Glutamatergic neuron (in vitro differentiated cells): ENCODE measurements around the gene MTA1. TPM values are rescaled to one million over a fixed set of nuclear protein-coding genes. Genes with fewer than 3 reads are reported as not detected.

Experiments
- DNase-seq: peaks from one replicate; pipeline ENCODE4 v3.0.0; 2022
- H3K27ac Mint-ChIP-seq: one replicate; pipeline ENCODE4 v1.8.0; 2020; ENCODE audit warnings: mild to moderate bottlenecking, mixed read lengths, inconsistent platforms; ENCODE audit not compliant: unreplicated experiment
- H3K27me3 Mint-ChIP-seq: one replicate; pipeline ENCODE4 v1.8.0; 2020; ENCODE audit warnings: mild to moderate bottlenecking, moderate library complexity, mixed read lengths, inconsistent platforms; ENCODE audit not compliant: unreplicated experiment
- H3K36me3 Mint-ChIP-seq: one replicate; pipeline ENCODE4 v1.8.0; 2020; ENCODE audit warnings: mild to moderate bottlenecking, mixed read lengths, inconsistent platforms; ENCODE audit not compliant: unreplicated experiment
- H3K4me1 Mint-ChIP-seq: one replicate; pipeline ENCODE4 v1.8.0; 2020; ENCODE audit warnings: mild to moderate bottlenecking, low read depth, mixed read lengths, inconsistent platforms; ENCODE audit not compliant: unreplicated experiment
- H3K4me3 Mint-ChIP-seq: one replicate; pipeline ENCODE4 v1.8.0; 2020; ENCODE audit warnings: mild to moderate bottlenecking, mixed read lengths, inconsistent platforms; ENCODE audit not compliant: unreplicated experiment
- H3K9me3 Mint-ChIP-seq: one replicate; pipeline ENCODE4 v1.8.0; 2020; ENCODE audit warnings: mild to moderate bottlenecking, moderate library complexity, mixed read lengths, inconsistent platforms; ENCODE audit not compliant: unreplicated experiment
- CTCF ChIP-seq: fragments of 200-600 bp; sonication (generic); IDR thresholded peaks from one replicate; pipeline ENCODE4 v1.5.0; 2021; ENCODE audit not compliant: partially characterized antibody, unreplicated experiment
- total RNA-seq: library from RNA; stranded (reverse); fragmentation: NEBNext Ultra II Directional; extraction: Animal tissue kit (Norgen Biotek cat#: 25700); gene quantifications from one replicate; pipeline ENCODE4 v1.2.1, GENCODE V29; 2021; ENCODE audit not compliant: unreplicated experiment

The MTA1 gene
- total RNA-seq, 1 donor from 2014 or later = 261 TPM

GRCh38 chr14:105487986-105488777, 68.6 kb downstream of the MTA1 start:
- no peak overlapping the region for H3K4me3 Mint-ChIP-seq
- H3K36me3 Mint-ChIP-seq = no peaks in the 10 kb centered on the region
- peaks cover 4% of the 10 kb centered on the region for H3K4me1 Mint-ChIP-seq
- H3K9me3 Mint-ChIP-seq = peaks cover 5% of the 10 kb centered on the region
- peaks cover 22% of the 10 kb centered on the region for H3K27me3 Mint-ChIP-seq
- H3K27ac Mint-ChIP-seq = no peak overlapping the region
- TF ChIP-seq CTCF = no peak
- no peak for DNase-seq

- Mint-ChIP-seq H3K9me3 (peaks cover 5% of the 10 kb centered on the region), H3K27ac (no peak overlapping the region), H3K4me3 (no peak overlapping the region), H3K27me3 (peaks cover 24% of the 10 kb centered on the region), H3K4me1 (peaks cover 4% of the 10 kb centered on the region), H3K36me3 (no peaks in the 10 kb centered on the region)
- TF ChIP-seq CTCF = no peak
- no peak for DNase-seq
Observed at GRCh38 chr14:105488781-105489541, 69.3 kb downstream of the MTA1 start.

GRCh38 chr14:105489542-105490266, 70.1 kb downstream of the MTA1 start:
- Mint-ChIP-seq H3K4me3 (peak overlapping the region; percentile 79), H3K36me3 (no peaks in the 10 kb centered on the region), H3K27me3 (peaks cover 19% of the 10 kb centered on the region), H3K27ac (no peak overlapping the region), H3K9me3 (peaks cover 5% of the 10 kb centered on the region), H3K4me1 (peaks cover 2% of the 10 kb centered on the region)
- DNase-seq = peak; percentile 83
- peak; percentile 20 for TF ChIP-seq CTCF

GRCh38 chr14:105490267-105490571, 70.6 kb downstream of the MTA1 start:
- Mint-ChIP-seq H3K4me1 (peaks cover 2% of the 10 kb centered on the region), H3K9me3 (peaks cover 5% of the 10 kb centered on the region), H3K27ac (no peak overlapping the region), H3K27me3 (peaks cover 18% of the 10 kb centered on the region), H3K4me3 (no peak overlapping the region), H3K36me3 (no peaks in the 10 kb centered on the region)
- TF ChIP-seq CTCF = no peak
- no peak for DNase-seq
